Naive thymus-derived CD4-positive, alpha-beta T cell (primary cell): ENCODE results near the gene TUBB4B. TPM values are rescaled to one million over a fixed set of nuclear protein-coding genes. Genes with fewer than 3 reads are reported as not detected.
A peak's percentile ranks its signal among the peaks of the same experiment; 100 is the strongest.
"Not testable (repeated sequence)": the region's sequence is repeated elsewhere in the genome, so short reads cannot be mapped to it uniquely, and the experiment has no call there.

Experiments
- ATAC-seq: fragments of 150-1000 bp; cut with Tn5 transposase; 2 replicates; pipeline ENCODE4 v1.10.0; 2021; ENCODE audit warnings: mild to moderate bottlenecking, moderate library complexity
- CTCF ChIA-PET: fragments of 350-600 bp; sonication (Branson Sonifier 250); formaldehyde crosslinking; loops from one replicate; lab custom pipeline; 2021; ENCODE audit warnings: antibody characterized with exemption; lab: Charles Lee
- POLR2A ChIA-PET: fragments of 350-600 bp; sonication (Branson Sonifier 250); formaldehyde crosslinking; loops from one replicate; lab custom pipeline; 2021; ENCODE audit warnings: antibody characterized with exemption, inconsistent platforms; lab: Charles Lee
- DNase-seq, 9 donors: peaks; one replicate each; pipeline versions ENCODE4 v3.0.0 to v3.0.0-alpha.2; 2020 to 2022; ENCODE audit warnings: mixed read lengths in 1 of 9
- H3K27ac ChIP-seq: one replicate; pipeline ENCODE4 v1.7.0; 2013; ENCODE audit warnings: mild to moderate bottlenecking, low read depth, low read length, moderate library complexity
- H3K27me3 ChIP-seq, 2 donors: one replicate each; pipeline ENCODE4 v1.7.0; 2013; ENCODE audit warnings: low read length in 2 of 2, mild to moderate bottlenecking in 2 of 2, moderate library complexity in 2 of 2; ENCODE audit not compliant: control insufficient read depth in 2 of 2, insufficient read depth in 2 of 2
- H3K36me3 ChIP-seq, 3 experiments: 1 replicate in 2 of 3; 2 replicates in 1 of 3; pipeline ENCODE4 v1.7.0; 2013; ENCODE audit warnings: low read length in 3 of 3, mild to moderate bottlenecking in 3 of 3, moderate library complexity in 1 of 3; ENCODE audit not compliant: insufficient read depth in 3 of 3, control insufficient read depth in 2 of 3
- H3K4me1 ChIP-seq, 2 donors: one replicate each; pipeline ENCODE4 v1.7.0; 2013; ENCODE audit warnings: low read length in 2 of 2, mild to moderate bottlenecking in 2 of 2, moderate library complexity in 1 of 2; ENCODE audit not compliant: control insufficient read depth in 2 of 2, insufficient read depth in 2 of 2
- H3K4me3 ChIP-seq: 2 replicates; pipeline ENCODE4 v1.7.0; 2013; ENCODE audit warnings: mild to moderate bottlenecking, low read length
- H3K9me3 ChIP-seq, 3 experiments: 1 replicate in 2 of 3; 2 replicates in 1 of 3; pipeline ENCODE4 v1.7.0; 2013; ENCODE audit warnings: low read length in 3 of 3; ENCODE audit not compliant: control insufficient read depth in 2 of 3
- H3K27ac Mint-ChIP-seq, 9 donors: one replicate each; pipeline ENCODE4 v1.8.0; 2020 to 2022; ENCODE audit warnings: mixed read lengths in 9 of 9, mild to moderate bottlenecking in 8 of 9, moderate library complexity in 5 of 9, inconsistent platforms in 2 of 9
- H3K27me3 Mint-ChIP-seq, 5 donors: one replicate each; pipeline ENCODE4 v1.8.0; 2021 to 2022; ENCODE audit warnings: mixed read lengths in 5 of 5, mild to moderate bottlenecking in 1 of 5
- H3K36me3 Mint-ChIP-seq, 5 donors: one replicate each; pipeline ENCODE4 v1.8.0; 2020 to 2022; ENCODE audit warnings: mixed read lengths in 5 of 5, mild to moderate bottlenecking in 3 of 5, inconsistent platforms in 1 of 5
- H3K4me1 Mint-ChIP-seq, 7 donors: one replicate each; pipeline ENCODE4 v1.8.0; 2020 to 2022; ENCODE audit warnings: mixed read lengths in 7 of 7, mild to moderate bottlenecking in 3 of 7, inconsistent platforms in 1 of 7
- H3K4me3 Mint-ChIP-seq, 10 donors: one replicate each; pipeline ENCODE4 v1.8.0; 2020 to 2022; ENCODE audit warnings: mild to moderate bottlenecking in 10 of 10, mixed read lengths in 10 of 10, moderate library complexity in 6 of 10, inconsistent platforms in 2 of 10
- H3K9me3 Mint-ChIP-seq, 11 donors: one replicate each; pipeline ENCODE4 v1.8.0; 2020 to 2022; ENCODE audit warnings: mixed read lengths in 11 of 11, mild to moderate bottlenecking in 4 of 11, inconsistent platforms in 1 of 11, moderate library complexity in 1 of 11
- intact Hi-C, 2 donors: fragments of 100-400 bp; cut with micrococcal nuclease; formaldehyde crosslinking; loops; one replicate each; pipeline ENCODE4 v1.15.1; 2023
- polyA plus RNA-seq, 2 donors: library from polyadenylated mRNA; unstranded; fragments of 300-500 nt; fragmentation: Illumina TruSeq; gene quantifications; one replicate each; pipeline ENCODE4 v1.2.3, GENCODE V29; 2021
- total RNA-seq, 6 experiments: library from RNA in 5 of 6; stranded (reverse) in 5 of 6; gene quantifications; 1 replicate in 5 of 6; 2 replicates in 1 of 6; pipeline ENCODE4 v1.2.3 and lab custom pipeline; 2021 to 2026

The TUBB4B gene
- total and polyA plus RNA-seq, 7 experiments from 2014 or later = 17.5 to 260 (median 80.4) TPM

- ChIA-PET POLR2A (interaction anchor here (0.7 to 9.5 kb wide), 13 partner anchors 10 to 847 kb away, joined by 3 to 168 read pairs (median 4); partner anchors contain the start of genes ANAPC2, EXD3, MAN1B1 and NOXA1), CTCF (interaction anchor here (0.8 to 2.6 kb wide), 3 partner anchors 15 to 19 kb away, joined by 4 to 9 read pairs (median 6); partner anchors contain the start of gene TUBB4B)
- H3K36me3 Mint-ChIP-seq = peaks cover 0 to 8% (median 0%) of the 10 kb centered on the region in 5 donors
- no peaks in the 10 kb centered on the region for H3K27me3 ChIP-seq
- peaks cover 0 to 22% (median 17%) of the 10 kb centered on the region in 7 donors for H3K4me1 Mint-ChIP-seq
- H3K4me3 Mint-ChIP-seq = peak overlapping the region; percentile 79 to 94 (median 88)
- intact Hi-C loops = loop anchor here (1.0 to 2.0 kb wide), 7 partner anchors 14 to 311 kb away; partner anchors contain the start of genes TUBB4B (in 2 of the 2), ANAPC2 (in 1 of the 2), FBXW5 (in 1 of the 2) and NDOR1 (in 1 of the 2)
- DNase-seq (peak in 1 of 9 donors; percentile 24), ATAC-seq (no peak)
- H3K9me3 Mint-ChIP-seq = peaks cover 0 to 1% (median 0%) of the 10 kb centered on the region in 11 donors
- peak overlapping the region in 5 of 9 donors; percentile 65 to 91 (median 79) for H3K27ac Mint-ChIP-seq
- H3K9me3 ChIP-seq = no peaks in the 10 kb centered on the region
- peak overlapping the region; percentile 91 for H3K4me3 ChIP-seq
- H3K27me3 Mint-ChIP-seq = no peaks in the 10 kb centered on the region
- peak overlapping the region; percentile 70 for H3K27ac ChIP-seq
- H3K4me1 ChIP-seq = peaks cover 11% of the 10 kb centered on the region in 2 donors
- H3K36me3 ChIP-seq = peaks cover 0 to 31% (median 0%) of the 10 kb centered on the region in 3 experiments
Measured at GRCh38 chr9:137255448-137256114, 14.5 kb downstream of the TUBB4B start.

GRCh38 chr9:137256362-137256761, 15.3 kb downstream of the TUBB4B start:
- Mint-ChIP-seq H3K9me3 (peaks cover 0 to 1% (median 0%) of the 10 kb centered on the region in 11 donors), H3K27ac (peak overlapping the region in 2 of 9 donors; percentile 51 to 60), H3K4me3 (peak overlapping the region; percentile 79 to 94 (median 88)), H3K4me1 (peaks cover 0 to 22% (median 17%) of the 10 kb centered on the region in 7 donors), H3K36me3 (peaks cover 0 to 8% (median 0%) of the 10 kb centered on the region in 5 donors), H3K27me3 (no peaks in the 10 kb centered on the region)
- H3K9me3 ChIP-seq = no peaks in the 10 kb centered on the region
- POLR2A ChIA-PET = interaction anchor here (0.7 to 9.5 kb wide), 10 partner anchors 9 to 275 kb away, joined by 3 to 168 read pairs (median 4); partner anchors contain the start of genes MAN1B1, TPRN and TUBB4B
- peak overlapping the region; percentile 91 for H3K4me3 ChIP-seq
- no peak overlapping the region for H3K27ac ChIP-seq
- DNase-seq (no peak), ATAC-seq (no peak)
- peaks cover 11% of the 10 kb centered on the region in 2 donors for H3K4me1 ChIP-seq
- intact Hi-C loops = no loop called here
- CTCF ChIA-PET = interaction anchor here (0.6 to 1.4 kb wide), 4 partner anchors 15 to 449 kb away, joined by 3 to 6 read pairs (median 4); partner anchors contain the start of genes RABL6 and TUBB4B
- H3K27me3 ChIP-seq = no peaks in the 10 kb centered on the region
- peaks cover 0 to 31% (median 0%) of the 10 kb centered on the region in 3 experiments for H3K36me3 ChIP-seq

DNA sequence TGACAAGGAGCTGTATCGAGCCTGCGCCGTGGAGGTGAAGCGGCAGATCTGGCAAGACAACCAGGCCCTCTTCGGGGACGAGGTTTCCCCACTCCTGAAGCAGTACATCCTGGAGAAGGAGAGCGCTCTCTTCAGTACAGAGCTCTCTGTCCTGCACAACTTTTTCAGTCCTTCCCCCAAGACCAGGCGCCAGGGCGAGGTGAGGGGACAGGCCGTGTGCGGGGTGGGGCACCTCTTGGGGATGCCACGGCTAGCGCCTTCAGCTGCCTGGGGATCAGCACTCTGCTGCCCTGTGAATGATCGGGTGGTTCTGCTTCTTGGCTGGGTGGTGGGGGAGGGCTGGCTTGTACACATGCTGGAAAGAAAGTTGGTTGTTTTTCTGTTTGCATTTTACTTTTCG, 15.8 kb downstream of the TUBB4B start:
- POLR2A ChIA-PET = interaction anchor here (1.1 to 9.5 kb wide), 7 partner anchors 9 to 128 kb away, joined by 3 to 168 read pairs (median 4); partner anchors contain the start of genes TPRN and TUBB4B
- Mint-ChIP-seq H3K27me3 (no peaks in the 10 kb centered on the region), H3K36me3 (peaks cover 0 to 12% (median 4%) of the 10 kb centered on the region in 5 donors), H3K27ac (no peak overlapping the region), H3K4me3 (peak overlapping the region in 9 of 10 donors; percentile 42 to 94 (median 88)), H3K9me3 (peaks cover 0 to 1% (median 0%) of the 10 kb centered on the region in 11 donors), H3K4me1 (peaks cover 0 to 22% (median 17%) of the 10 kb centered on the region in 7 donors)
- intact Hi-C loops = no loop called here
- no peak for DNase-seq
- no peaks in the 10 kb centered on the region for H3K9me3 ChIP-seq
- ATAC-seq = no peak
- H3K4me1 ChIP-seq = peaks cover 11% of the 10 kb centered on the region in 2 donors
- no peak overlapping the region for H3K4me3 ChIP-seq
- H3K36me3 ChIP-seq = peaks cover 0 to 31% (median 0%) of the 10 kb centered on the region in 3 experiments
- no peak overlapping the region for H3K27ac ChIP-seq
- no peaks in the 10 kb centered on the region for H3K27me3 ChIP-seq
- CTCF ChIA-PET = interaction anchor here (1.2 to 1.4 kb wide), 2 partner anchors 17 to 20 kb away, joined by 4 to 6 read pairs; no protein-coding TSS in a partner anchor

DNA sequence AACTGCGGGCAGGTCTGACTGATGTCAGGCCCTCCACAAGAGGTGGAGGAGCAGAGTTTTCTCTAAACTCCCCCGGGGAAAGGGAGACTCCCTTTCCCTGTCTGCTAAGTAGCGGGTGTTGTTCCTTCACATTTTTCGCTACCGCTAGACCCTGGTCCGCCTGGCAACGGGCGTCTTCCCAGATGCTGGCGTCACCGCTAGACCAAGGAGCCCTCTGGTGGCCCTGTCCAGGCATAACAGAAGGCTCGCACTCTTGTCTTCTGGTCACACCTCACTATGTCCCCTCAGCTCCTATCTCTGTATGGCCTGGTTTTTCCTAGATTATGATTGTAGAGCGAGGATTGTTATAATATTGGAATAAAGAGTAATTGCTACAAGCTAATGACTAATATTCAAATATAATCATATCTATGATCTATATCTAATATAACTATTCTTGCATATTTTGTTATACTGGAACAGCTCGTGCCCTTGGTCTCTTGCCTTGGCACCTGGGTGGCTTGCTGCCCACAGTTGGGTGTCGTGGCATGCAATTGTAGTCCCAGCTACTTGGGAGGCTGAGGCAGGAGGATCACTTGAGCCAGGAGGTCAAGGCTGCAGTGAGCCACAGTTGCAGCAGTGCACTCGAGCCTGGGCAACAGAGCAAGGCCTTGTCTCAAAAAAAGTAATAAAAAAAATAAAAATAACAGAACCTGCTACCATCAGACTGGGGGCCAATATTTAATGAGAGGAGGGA, 21.3 kb downstream of the TUBB4B start:
- intact Hi-C loops = loop anchor here in 1 of 2 donors (1.0 kb wide), 1 partner anchor 26 kb away; no protein-coding TSS in a partner anchor
- H3K4me1 Mint-ChIP-seq, H3K9me3 ChIP-seq, H3K9me3 Mint-ChIP-seq, H3K27ac ChIP-seq, H3K27ac Mint-ChIP-seq, POLR2A ChIA-PET, H3K27me3 ChIP-seq, H3K4me3 ChIP-seq, H3K27me3 Mint-ChIP-seq, H3K4me1 ChIP-seq, H3K4me3 Mint-ChIP-seq, ATAC-seq: not testable (repeated sequence)
- CTCF ChIA-PET = interaction anchor here (1.4 kb wide), 1 partner anchor 26 kb away, joined by 3 read pairs; no protein-coding TSS in a partner anchor
- H3K36me3 Mint-ChIP-seq = peaks cover 0 to 19% (median 6%) of the 10 kb centered on the region in 5 donors
- peak in 1 of 9 donors; percentile 3 for DNase-seq
- peaks cover 0 to 58% (median 4%) of the 10 kb centered on the region in 3 experiments for H3K36me3 ChIP-seq

DNA sequence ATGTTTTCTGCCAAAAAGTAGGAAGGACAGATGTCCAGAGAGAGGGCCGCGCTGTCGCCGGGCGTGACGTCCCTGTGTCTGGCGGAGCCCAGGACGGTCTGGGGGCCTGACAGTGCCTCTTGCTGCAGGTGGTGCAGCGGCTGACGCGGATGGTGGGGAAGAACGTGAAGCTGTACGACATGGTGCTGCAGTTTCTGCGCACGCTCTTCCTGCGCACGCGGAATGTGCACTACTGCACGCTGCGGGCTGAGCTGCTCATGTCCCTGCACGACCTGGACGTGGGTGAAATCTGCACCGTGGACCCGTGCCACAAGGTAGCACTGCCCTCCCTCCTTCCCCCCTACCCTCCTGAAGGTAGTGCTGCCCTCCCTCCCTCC, 21.8 kb downstream of the TUBB4B start:
- H3K27me3 Mint-ChIP-seq = no peaks in the 10 kb centered on the region
- peaks cover 0 to 23% (median 6%) of the 10 kb centered on the region in 5 donors for H3K36me3 Mint-ChIP-seq
- Histone ChIP-seq H3K4me3 (no peak overlapping the region), H3K9me3 (no peaks in the 10 kb centered on the region), H3K27me3 (no peaks in the 10 kb centered on the region), H3K4me1 (no peaks in the 10 kb centered on the region), H3K27ac (no peak overlapping the region), H3K36me3 (peaks cover 0 to 60% (median 4%) of the 10 kb centered on the region in 3 experiments)
- peaks cover 0 to 5% (median 0%) of the 10 kb centered on the region in 7 donors for H3K4me1 Mint-ChIP-seq
- ATAC-seq (no peak), DNase-seq (peak in 1 of 9 donors; percentile 3)
- intact Hi-C loops = loop anchor here in 1 of 2 donors (1.0 kb wide), 1 partner anchor 27 kb away; no protein-coding TSS in a partner anchor
- CTCF ChIA-PET = no interaction called here
- POLR2A ChIA-PET = no interaction called here
- no peak overlapping the region for H3K27ac Mint-ChIP-seq
- H3K9me3 Mint-ChIP-seq = no peaks in the 10 kb centered on the region
- no peak overlapping the region for H3K4me3 Mint-ChIP-seq

- peaks cover 2 to 25% (median 6%) of the 10 kb centered on the region in 5 donors for H3K36me3 Mint-ChIP-seq
- H3K27me3 Mint-ChIP-seq = no peaks in the 10 kb centered on the region
- CTCF ChIA-PET = no interaction called here
- DNase-seq (no peak), ATAC-seq (no peak)
- H3K4me3 ChIP-seq = no peak overlapping the region
- H3K27me3 ChIP-seq = no peaks in the 10 kb centered on the region
- no peaks in the 10 kb centered on the region for H3K4me1 ChIP-seq
- intact Hi-C loops = no loop called here
- no peak overlapping the region for H3K4me3 Mint-ChIP-seq
- H3K9me3 Mint-ChIP-seq = no peaks in the 10 kb centered on the region
- H3K27ac ChIP-seq = no peak overlapping the region
- H3K9me3 ChIP-seq = no peaks in the 10 kb centered on the region
- H3K27ac Mint-ChIP-seq = no peak overlapping the region
- H3K36me3 ChIP-seq = peaks cover 0 to 60% (median 4%) of the 10 kb centered on the region in 3 experiments
- POLR2A ChIA-PET = interaction anchor here (1.1 kb wide), 1 partner anchor 9 kb away, joined by 5 read pairs; no protein-coding TSS in a partner anchor
- H3K4me1 Mint-ChIP-seq = peaks cover 0 to 6% (median 2%) of the 10 kb centered on the region in 7 donors
Measured at GRCh38 chr9:137263506-137263905, 22.4 kb downstream of the TUBB4B start.
